ENCODE measurements around the gene IL24. TPM values are rescaled to one million over a fixed set of nuclear protein-coding genes. Genes with fewer than 3 reads are reported as not detected.

Gene IL24
- total RNA-seq, 1 experiment from 2014 or later, result not detected

DNA sequence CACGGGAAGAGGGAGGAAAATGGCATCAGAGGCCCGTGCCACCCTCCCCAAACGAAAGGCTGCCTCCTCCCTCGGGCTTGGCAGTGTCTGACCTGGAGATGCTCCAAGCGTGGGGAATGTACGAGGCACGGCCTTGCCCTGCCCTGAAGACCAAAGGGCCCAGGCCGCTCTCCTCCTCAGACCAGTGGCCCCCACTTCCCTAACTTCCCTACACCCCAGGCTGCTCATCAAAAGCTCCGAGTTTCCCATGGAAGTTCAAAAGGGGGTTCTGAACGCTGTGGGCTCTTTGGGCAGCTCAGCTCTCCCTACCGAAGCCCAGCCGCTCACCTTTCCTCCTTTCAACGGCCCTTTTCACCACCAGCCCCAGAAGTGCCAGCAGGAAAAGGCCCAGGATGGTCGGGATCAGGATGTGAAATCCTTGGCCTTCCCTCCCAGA is 12.7 kb downstream of the IL24 start:
- ATAC-seq (no peak), DNase-seq (ENCODE audit: low read depth, low spot score) (no peak)
- Histone ChIP-seq H3K9me3 (ENCODE audit: control insufficient read depth in 1 of 2, insufficient read depth in 1 of 2, low read depth in 1 of 2, low read length in 2 of 2) (no peaks in the 10 kb centered on the region), H3K4me3 (replicated peaks in 1 of 2; ENCODE audit: low read depth in 1 of 2, low read length in 2 of 2) (peak overlapping the region; percentile 37 to 60), H3K9me2 (ENCODE audit: insufficient read depth) (no peaks in the 10 kb centered on the region), H3K4me1 (ENCODE audit: control insufficient read depth in 1 of 2, insufficient read depth in 2 of 2, low read length in 2 of 2) (peaks cover 8 to 40% of the 10 kb centered on the region in 2 experiments), H3K36me3 (ENCODE audit: control insufficient read depth in 1 of 2, insufficient read depth in 2 of 2, low read length in 2 of 2) (no peaks in the 10 kb centered on the region), H3K4me2 (ENCODE audit: low read length) (peak overlapping the region; percentile 86), H3K79me2 (ENCODE audit: insufficient read depth, low read length) (no peaks in the 10 kb centered on the region), H3K9ac (ENCODE audit: low read length) (peak overlapping the region; percentile 50), H3K27ac (ENCODE audit: low read depth, low read length) (no peak overlapping the region), H4K20me1 (ENCODE audit: insufficient read depth) (no peaks in the 10 kb centered on the region), H2AFZ (ENCODE audit: low read depth, low read length, poor library complexity, severe bottlenecking) (peak overlapping the region; percentile 36), H3K27me3 (ENCODE audit: insufficient read depth, low read length) (no peaks in the 10 kb centered on the region; the same call in 1 of the 2 replicates)
- POLR2A ChIA-PET, result interaction anchor here (1.1 kb wide), 1 partner anchor 297 kb away, joined by 3 read pairs; the partner anchor contains the start of gene EIF2D
- BruUV-seq (replicated peaks), result no TSS peak
- intact Hi-C loops (cut with micrococcal nuclease), result loop anchor here (2.0 to 5.0 kb wide), 4 partner anchors 73 to 433 kb away; no protein-coding TSS in a partner anchor
- CTCF ChIA-PET, result interaction anchor here (1.0 to 2.3 kb wide), 14 partner anchors 12 to 591 kb away, joined by 3 to 13 read pairs (median 5); partner anchors contain the start of genes FCMR and IL20
- no peak for TF ChIP-seq CEBPB (IDR thresholded peaks at IDR 0.05; ENCODE audit: low read depth)
- no peak for TF ChIP-seq SP1 (IDR thresholded peaks at IDR 0.05; ENCODE audit: low read depth)
- no peak for TF ChIP-seq POLR2A (IDR thresholded peaks at IDR 0.05; ENCODE audit: borderline replicate concordance, extremely low read depth, insufficient read depth, insufficient read length)
- RAD21 ChIA-PET (ENCODE audit: low non-redundant PET in 1 of 2, low total read pairs in 2 of 2, uncharacterized antibody in 2 of 2, unreplicated experiment in 2 of 2), result interaction anchor here in 1 of 2 experiments (1.2 kb wide), 1 partner anchor 175 kb away, joined by 3 read pairs; no protein-coding TSS in a partner anchor

DNA sequence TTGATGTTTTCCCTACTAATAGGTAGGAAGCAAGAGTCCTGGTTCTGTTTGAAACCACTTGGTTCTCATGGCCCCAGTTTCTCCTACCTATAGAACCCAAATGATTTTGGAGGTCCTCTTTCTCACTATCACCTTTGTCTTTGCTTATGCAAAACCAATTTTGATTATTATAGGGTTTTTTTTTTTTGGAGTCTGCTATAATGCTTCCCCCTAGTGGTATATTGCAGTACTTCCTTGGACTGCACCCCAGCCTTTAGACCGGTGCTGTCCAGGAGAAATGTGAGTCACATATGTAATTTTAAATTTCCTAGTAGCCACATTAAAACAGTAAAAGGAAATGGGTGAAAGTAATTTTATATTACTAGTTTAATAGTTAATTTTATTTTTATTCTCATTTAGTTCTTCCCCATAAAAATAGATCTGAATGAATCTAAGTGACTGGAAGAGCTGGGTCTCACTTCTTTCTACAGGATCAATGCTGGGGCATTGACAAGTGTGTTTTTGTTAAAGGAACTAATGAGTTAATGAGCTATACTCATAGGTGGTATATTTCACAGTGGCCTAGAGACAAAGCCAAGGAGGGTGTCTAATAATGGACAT is 13.9 kb downstream of the IL24 start:
- Histone ChIP-seq H3K27me3 (ENCODE audit: insufficient read depth, low read length) (no peaks in the 10 kb centered on the region; the same call in 1 of the 2 replicates), H3K4me3 (replicated peaks in 1 of 2; ENCODE audit: low read depth in 1 of 2, low read length in 2 of 2) (no peak overlapping the region), H3K9ac (ENCODE audit: low read length) (no peak overlapping the region), H3K36me3 (ENCODE audit: control insufficient read depth in 1 of 2, insufficient read depth in 2 of 2, low read length in 2 of 2) (no peaks in the 10 kb centered on the region), H2AFZ (ENCODE audit: low read depth, low read length, poor library complexity, severe bottlenecking) (no peak overlapping the region), H3K27ac (ENCODE audit: low read depth, low read length) (no peak overlapping the region), H3K9me2 (ENCODE audit: insufficient read depth) (no peaks in the 10 kb centered on the region), H4K20me1 (ENCODE audit: insufficient read depth) (no peaks in the 10 kb centered on the region), H3K4me1 (ENCODE audit: control insufficient read depth in 1 of 2, insufficient read depth in 2 of 2, low read length in 2 of 2) (peaks cover 0 to 28% of the 10 kb centered on the region in 2 experiments; a peak in 2 of 4 replicates), H3K9me3 (ENCODE audit: control insufficient read depth in 1 of 2, insufficient read depth in 1 of 2, low read depth in 1 of 2, low read length in 2 of 2) (no peaks in the 10 kb centered on the region), H3K4me2 (ENCODE audit: low read length) (no peak overlapping the region), H3K79me2 (ENCODE audit: insufficient read depth, low read length) (no peaks in the 10 kb centered on the region)
- ChIA-PET POLR2A (no interaction called here), CTCF (interaction anchor here (0.7 to 3.0 kb wide), 15 partner anchors 16 to 432 kb away, joined by 3 to 48 read pairs (median 6); partner anchors contain the start of gene PFKFB2), RAD21 (ENCODE audit: low non-redundant PET in 1 of 2, low total read pairs in 2 of 2, uncharacterized antibody in 2 of 2, unreplicated experiment in 2 of 2) (interaction anchor here (1.0 to 1.7 kb wide), 2 partner anchors 102 kb away, joined by 3 to 8 read pairs; no protein-coding TSS in a partner anchor)
- intact Hi-C loops (cut with micrococcal nuclease), result loop anchor here (2.0 to 5.0 kb wide), 4 partner anchors 72 to 434 kb away; no protein-coding TSS in a partner anchor
- no peak for ATAC-seq
- BruUV-seq (replicated peaks), result no TSS peak
- DNase-seq (ENCODE audit: low read depth, low spot score), result no peak
- TF ChIP-seq SP1 (IDR thresholded peaks at IDR 0.05; ENCODE audit: low read depth) (no peak), TCF7L2 (IDR thresholded peaks at IDR 0.05; ENCODE audit: borderline replicate concordance, extremely low read depth, insufficient read depth, insufficient read length) (no peak), EGR1 (IDR thresholded peaks at IDR 0.05; ENCODE audit: low read depth) (no peak), POLR2AphosphoS5 (IDR thresholded peaks at IDR 0.05; ENCODE audit: low read depth, low read length) (no peak)
- TF ChIP-seq, protein P1, sequence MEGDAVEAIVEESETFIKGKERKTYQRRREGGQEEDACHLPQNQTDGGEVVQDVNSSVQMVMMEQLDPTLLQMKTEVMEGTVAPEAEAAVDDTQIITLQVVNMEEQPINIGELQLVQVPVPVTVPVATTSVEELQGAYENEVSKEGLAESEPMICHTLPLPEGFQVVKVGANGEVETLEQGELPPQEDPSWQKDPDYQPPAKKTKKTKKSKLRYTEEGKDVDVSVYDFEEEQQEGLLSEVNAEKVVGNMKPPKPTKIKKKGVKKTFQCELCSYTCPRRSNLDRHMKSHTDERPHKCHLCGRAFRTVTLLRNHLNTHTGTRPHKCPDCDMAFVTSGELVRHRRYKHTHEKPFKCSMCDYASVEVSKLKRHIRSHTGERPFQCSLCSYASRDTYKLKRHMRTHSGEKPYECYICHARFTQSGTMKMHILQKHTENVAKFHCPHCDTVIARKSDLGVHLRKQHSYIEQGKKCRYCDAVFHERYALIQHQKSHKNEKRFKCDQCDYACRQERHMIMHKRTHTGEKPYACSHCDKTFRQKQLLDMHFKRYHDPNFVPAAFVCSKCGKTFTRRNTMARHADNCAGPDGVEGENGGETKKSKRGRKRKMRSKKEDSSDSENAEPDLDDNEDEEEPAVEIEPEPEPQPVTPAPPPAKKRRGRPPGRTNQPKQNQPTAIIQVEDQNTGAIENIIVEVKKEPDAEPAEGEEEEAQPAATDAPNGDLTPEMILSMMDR (IDR thresholded peaks at IDR 0.05 in 2 of 3, conservative IDR thresholded peaks at IDR 0.05 in 1 of 3; ENCODE audit: borderline replicate concordance in 1 of 3, insufficient read depth in 1 of 3, low read depth in 2 of 3, low read length in 2 of 3), result peak; percentile 72 to 79 (median 74); a peak in 5 of 6 replicates
- TF ChIP-seq, protein P2, sequence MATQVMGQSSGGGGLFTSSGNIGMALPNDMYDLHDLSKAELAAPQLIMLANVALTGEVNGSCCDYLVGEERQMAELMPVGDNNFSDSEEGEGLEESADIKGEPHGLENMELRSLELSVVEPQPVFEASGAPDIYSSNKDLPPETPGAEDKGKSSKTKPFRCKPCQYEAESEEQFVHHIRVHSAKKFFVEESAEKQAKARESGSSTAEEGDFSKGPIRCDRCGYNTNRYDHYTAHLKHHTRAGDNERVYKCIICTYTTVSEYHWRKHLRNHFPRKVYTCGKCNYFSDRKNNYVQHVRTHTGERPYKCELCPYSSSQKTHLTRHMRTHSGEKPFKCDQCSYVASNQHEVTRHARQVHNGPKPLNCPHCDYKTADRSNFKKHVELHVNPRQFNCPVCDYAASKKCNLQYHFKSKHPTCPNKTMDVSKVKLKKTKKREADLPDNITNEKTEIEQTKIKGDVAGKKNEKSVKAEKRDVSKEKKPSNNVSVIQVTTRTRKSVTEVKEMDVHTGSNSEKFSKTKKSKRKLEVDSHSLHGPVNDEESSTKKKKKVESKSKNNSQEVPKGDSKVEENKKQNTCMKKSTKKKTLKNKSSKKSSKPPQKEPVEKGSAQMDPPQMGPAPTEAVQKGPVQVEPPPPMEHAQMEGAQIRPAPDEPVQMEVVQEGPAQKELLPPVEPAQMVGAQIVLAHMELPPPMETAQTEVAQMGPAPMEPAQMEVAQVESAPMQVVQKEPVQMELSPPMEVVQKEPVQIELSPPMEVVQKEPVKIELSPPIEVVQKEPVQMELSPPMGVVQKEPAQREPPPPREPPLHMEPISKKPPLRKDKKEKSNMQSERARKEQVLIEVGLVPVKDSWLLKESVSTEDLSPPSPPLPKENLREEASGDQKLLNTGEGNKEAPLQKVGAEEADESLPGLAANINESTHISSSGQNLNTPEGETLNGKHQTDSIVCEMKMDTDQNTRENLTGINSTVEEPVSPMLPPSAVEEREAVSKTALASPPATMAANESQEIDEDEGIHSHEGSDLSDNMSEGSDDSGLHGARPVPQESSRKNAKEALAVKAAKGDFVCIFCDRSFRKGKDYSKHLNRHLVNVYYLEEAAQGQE (IDR thresholded peaks at IDR 0.05; ENCODE audit: low read depth), result no peak
- TF ChIP-seq, protein P3, sequence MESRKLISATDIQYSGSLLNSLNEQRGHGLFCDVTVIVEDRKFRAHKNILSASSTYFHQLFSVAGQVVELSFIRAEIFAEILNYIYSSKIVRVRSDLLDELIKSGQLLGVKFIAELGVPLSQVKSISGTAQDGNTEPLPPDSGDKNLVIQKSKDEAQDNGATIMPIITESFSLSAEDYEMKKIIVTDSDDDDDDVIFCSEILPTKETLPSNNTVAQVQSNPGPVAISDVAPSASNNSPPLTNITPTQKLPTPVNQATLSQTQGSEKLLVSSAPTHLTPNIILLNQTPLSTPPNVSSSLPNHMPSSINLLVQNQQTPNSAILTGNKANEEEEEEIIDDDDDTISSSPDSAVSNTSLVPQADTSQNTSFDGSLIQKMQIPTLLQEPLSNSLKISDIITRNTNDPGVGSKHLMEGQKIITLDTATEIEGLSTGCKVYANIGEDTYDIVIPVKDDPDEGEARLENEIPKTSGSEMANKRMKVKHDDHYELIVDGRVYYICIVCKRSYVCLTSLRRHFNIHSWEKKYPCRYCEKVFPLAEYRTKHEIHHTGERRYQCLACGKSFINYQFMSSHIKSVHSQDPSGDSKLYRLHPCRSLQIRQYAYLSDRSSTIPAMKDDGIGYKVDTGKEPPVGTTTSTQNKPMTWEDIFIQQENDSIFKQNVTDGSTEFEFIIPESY (IDR thresholded peaks at IDR 0.05; ENCODE audit: extremely low read depth, insufficient replicate concordance, low read length), result no peak
